Common myeloid progenitor, CD34-positive (primary cell): ENCODE measurements around the gene PPP1R14D.

Experiments
- CTCF ChIA-PET: fragments of 350-600 bp; sonication (Branson Sonifier 250); formaldehyde crosslinking; loops from one replicate; lab custom pipeline; 2021; ENCODE audit warnings: antibody characterized with exemption; lab: Charles Lee
- POLR2A ChIA-PET: fragments of 350-600 bp; sonication (Branson Sonifier 250); formaldehyde crosslinking; loops from one replicate; lab custom pipeline; 2021; ENCODE audit warnings: antibody characterized with exemption; lab: Charles Lee
- DNase-seq, 3 donors: peaks; one replicate each; pipeline versions ENCODE4 v3.0.0 to v3.0.0-alpha.2; 2013
- H3K27ac ChIP-seq, 2 experiments: 1 replicate in 1 of 2; 2 replicates in 1 of 2; pipeline ENCODE4 v1.7.0; 2013; ENCODE audit warnings: inconsistent platforms in 2 of 2, low read length in 2 of 2, mild to moderate bottlenecking in 2 of 2, low read depth in 1 of 2, moderate library complexity in 1 of 2; ENCODE audit not compliant: severe bottlenecking in 2 of 2, insufficient read depth in 1 of 2, poor library complexity in 1 of 2
- H3K27me3 ChIP-seq, 5 experiments: replicated peaks in 2 of 5; 1 replicate in 3 of 5; 2 replicates in 2 of 5; pipeline versions ENCODE4 v1.6.1 to v1.7.0; 2013; ENCODE audit warnings: low read length in 4 of 5, mild to moderate bottlenecking in 2 of 5, moderate library complexity in 2 of 5, inconsistent platforms in 1 of 5; ENCODE audit not compliant: insufficient read depth in 5 of 5, control insufficient read depth in 4 of 5
- H3K36me3 ChIP-seq, 4 experiments: 1 replicate in 2 of 4; 2 replicates in 2 of 4; pipeline versions ENCODE4 v1.6.1 to v1.7.0; 2013; ENCODE audit warnings: low read length in 3 of 4, control low read depth in 1 of 4, mild to moderate bottlenecking in 1 of 4; ENCODE audit not compliant: control insufficient read depth in 4 of 4, insufficient read depth in 4 of 4
- H3K4me1 ChIP-seq, 4 experiments: 1 replicate in 3 of 4; 2 replicates in 1 of 4; pipeline versions ENCODE4 v1.6.1 to v1.7.1; 2013; ENCODE audit warnings: low read length in 3 of 4, mild to moderate bottlenecking in 3 of 4, control low read depth in 1 of 4, inconsistent platforms in 1 of 4, moderate library complexity in 1 of 4; ENCODE audit not compliant: control insufficient read depth in 4 of 4, insufficient read depth in 4 of 4; ENCODE audit errors: control extremely low read depth in 1 of 4
- H3K4me3 ChIP-seq, 7 experiments: 1 replicate in 4 of 7; 2 replicates in 3 of 7; pipeline versions ENCODE4 v1.5.1 to v1.7.0; 2013; ENCODE audit warnings: mild to moderate bottlenecking in 7 of 7, low read length in 6 of 7, moderate library complexity in 6 of 7, inconsistent platforms in 2 of 7, low read depth in 2 of 7, control low read depth in 1 of 7; ENCODE audit not compliant: insufficient read depth in 4 of 7, control insufficient read depth in 1 of 7; ENCODE audit errors: extremely low read depth in 1 of 7
- H3K9me3 ChIP-seq, 5 experiments: 1 replicate in 4 of 5; 2 replicates in 1 of 5; pipeline versions ENCODE4 v1.6.1 to v1.7.1; 2013; ENCODE audit warnings: low read length in 4 of 5, mild to moderate bottlenecking in 2 of 5, inconsistent platforms in 1 of 5, low read depth in 1 of 5, moderate library complexity in 1 of 5; ENCODE audit not compliant: control insufficient read depth in 4 of 5, insufficient read depth in 2 of 5; ENCODE audit errors: control extremely low read depth in 1 of 5
- WGBS: methylation state at CpG from one replicate; pipeline ENCODE4 v1.1.5; 2013; ENCODE audit not compliant: insufficient coverage; 5-methylcytosine and 5-hydroxymethylcytosine counted together

The PPP1R14D gene

GRCh38 chr15:40771242-40771641 is 57.3 kb downstream of the PPP1R14D start:
- Histone ChIP-seq H3K4me1 (peaks cover 0 to 49% (median 37%) of the 10 kb centered on the region in 4 experiments), H3K36me3 (peaks cover 9 to 72% (median 44%) of the 10 kb centered on the region in 4 experiments), H3K4me3 (no peak overlapping the region), H3K9me3 (no peaks in the 10 kb centered on the region), H3K27me3 (no peaks in the 10 kb centered on the region), H3K27ac (no peak overlapping the region)
- CTCF ChIA-PET: interaction anchor here (0.7 to 14.6 kb wide), 7 partner anchors 14 to 93 kb away, joined by 3 to 123 read pairs (median 3); no protein-coding TSS in a partner anchor
- no peak for DNase-seq
- POLR2A ChIA-PET: no interaction called here
- 96% methylated on average over 5 of the region's 5 CpGs for WGBS

- peak in 2 of 3 donors; percentile 45 to 56 for DNase-seq
- POLR2A ChIA-PET: interaction anchor here (1.0 kb wide), 1 partner anchor 13 kb away, joined by 4 read pairs; no protein-coding TSS in a partner anchor
- peaks cover 5 to 62% (median 35%) of the 10 kb centered on the region in 4 experiments for H3K36me3 ChIP-seq
- CTCF ChIA-PET: interaction anchor here (0.8 to 14.6 kb wide), 13 partner anchors 8 to 92 kb away, joined by 3 to 123 read pairs (median 4); no protein-coding TSS in a partner anchor
- no peaks in the 10 kb centered on the region for H3K9me3 ChIP-seq
- peaks cover 0 to 57% (median 45%) of the 10 kb centered on the region in 4 experiments for H3K4me1 ChIP-seq
- 66% methylated on average over 17 of the region's 17 CpGs for WGBS
- peak overlapping the region; percentile 40 to 65 for H3K27ac ChIP-seq
- H3K4me3 ChIP-seq: peak overlapping the region in 5 of 7 experiments; percentile 16 to 63 (median 53)
- H3K27me3 ChIP-seq: no peaks in the 10 kb centered on the region
Measured at GRCh38 chr15:40770147-40770721, 58.3 kb downstream of the PPP1R14D start.

GRCh38 chr15:40769274-40770146 is 59.0 kb downstream of the PPP1R14D start, which contains the start of gene C15orf62:
C15orf62 (plus strand) TSS chr15:40769980; CDS start chr15:40770496, 516 bp downstream.
- Histone ChIP-seq H3K4me1 (peaks cover 4 to 64% (median 52%) of the 10 kb centered on the region in 4 experiments), H3K4me3 (peak within 1 kb of the TSS in 5 of 7 experiments; percentile 21 to 63 (median 53)), H3K9me3 (no peaks in the 10 kb centered on the region), H3K36me3 (peaks cover under 1 to 55% (median 28%) of the 10 kb centered on the region in 4 experiments), H3K27me3 (no peaks in the 10 kb centered on the region), H3K27ac (peak within 1 kb of the TSS; percentile 40 to 65)
- CTCF ChIA-PET: interaction anchor here (0.8 to 14.6 kb wide), 14 partner anchors 8 to 90 kb away, joined by 3 to 123 read pairs (median 5); partner anchors contain the start of gene RAD51
- peak; percentile 86 to 97 (median 94) for DNase-seq
- POLR2A ChIA-PET: interaction anchor here (0.6 to 1.0 kb wide), 2 partner anchors 13 to 153 kb away, joined by 4 read pairs; no protein-coding TSS in a partner anchor
- 9% methylated on average over 22 of the region's 28 CpGs for WGBS

GRCh38 chr15:40768521-40769273 is 59.8 kb downstream of the PPP1R14D start:
- H3K27me3 ChIP-seq: no peaks in the 10 kb centered on the region
- POLR2A ChIA-PET: interaction anchor here (0.6 to 0.7 kb wide), 2 partner anchors 10 to 152 kb away, joined by 3 to 4 read pairs; no protein-coding TSS in a partner anchor

GRCh38 chr15:40767838-40768500 is 60.5 kb downstream of the PPP1R14D start:
- H3K27ac ChIP-seq: peak overlapping the region; percentile 16 to 65
- peaks cover 0 to 40% (median 17%) of the 10 kb centered on the region in 4 experiments for H3K36me3 ChIP-seq
- H3K27me3 ChIP-seq: no peaks in the 10 kb centered on the region
- WGBS: 95% methylated on average over 24 of the region's 29 CpGs
- ChIA-PET POLR2A (interaction anchor here (0.7 kb wide), 1 partner anchor 11 kb away, joined by 3 read pairs; no protein-coding TSS in a partner anchor), CTCF (interaction anchor here (1.2 to 14.6 kb wide), 6 partner anchors 11 to 73 kb away, joined by 3 to 123 read pairs (median 6); partner anchors contain the start of gene RAD51)
- H3K9me3 ChIP-seq: no peaks in the 10 kb centered on the region
- DNase-seq: no peak
- peaks cover 5 to 80% (median 67%) of the 10 kb centered on the region in 4 experiments for H3K4me1 ChIP-seq
- H3K4me3 ChIP-seq: peak overlapping the region in 1 of 7 experiments; percentile 63

More at GRCh38 chr15:40768521-40769273, 59.8 kb downstream of the PPP1R14D start:
- no peaks in the 10 kb centered on the region for H3K9me3 ChIP-seq
- WGBS: 50% methylated on average over 13 of the region's 21 CpGs
- H3K36me3 ChIP-seq: peaks cover 0 to 47% (median 20%) of the 10 kb centered on the region in 4 experiments
- H3K4me3 ChIP-seq: peak overlapping the region in 5 of 7 experiments; percentile 21 to 63 (median 53)
- H3K4me1 ChIP-seq: peaks cover 5 to 73% (median 59%) of the 10 kb centered on the region in 4 experiments
- H3K27ac ChIP-seq: peak overlapping the region; percentile 16 to 65
- CTCF ChIA-PET: interaction anchor here (1.1 to 14.6 kb wide), 10 partner anchors 10 to 89 kb away, joined by 3 to 123 read pairs (median 6); partner anchors contain the start of gene RAD51
- peak in 2 of 3 donors; percentile 58 to 72 for DNase-seq
